ENCODE measurements around the gene FUT7. TPM values are rescaled to one million over a fixed set of nuclear protein-coding genes. Genes with fewer than 3 reads are reported as not detected.

FUT7 gene
- total RNA-seq, 3 donors from 2014 or later (not counting 1 experiment from before 2014, with no cell fraction given): 0.99 to 5.1 (median 3.9) TPM

GRCh38 chr9:137026384-137026783 lies 5.5 kb downstream of the FUT7 start:
- intact Hi-C loops (cut with micrococcal nuclease): no loop called here
- Mint-ChIP-seq H3K27ac (peak overlapping the region in 1 of 2 donors; percentile 72), H3K9me3 (no peaks in the 10 kb centered on the region), H3K4me1 (peaks cover 22 to 58% of the 10 kb centered on the region in 2 donors), H3K27me3 (ENCODE audit: low read depth in 2 of 2) (no peaks in the 10 kb centered on the region), H3K4me3 (peak overlapping the region; percentile 90), H3K36me3 (no peaks in the 10 kb centered on the region)
- Histone ChIP-seq H3K4me1 (ENCODE audit: control insufficient read depth, insufficient read depth, low read length) (peaks cover 69% of the 10 kb centered on the region), H3K9me3 (ENCODE audit: control insufficient read depth, insufficient read depth, low read length) (no peaks in the 10 kb centered on the region), H3K36me3 (ENCODE audit: control insufficient read depth, insufficient read depth, low read length) (peaks cover 4% of the 10 kb centered on the region), H3K27me3 (ENCODE audit: control insufficient read depth, insufficient read depth, low read length) (no peaks in the 10 kb centered on the region), H3K27ac (ENCODE audit: low read length) (no peak overlapping the region), H3K4me3 (ENCODE audit: low read length) (no peak overlapping the region)
- TF ChIP-seq CTCF (IDR thresholded peaks at IDR 0.05): no peak
- ATAC-seq (no peak), DNase-seq (no peak)
- 82% methylated on average over 2 of the region's 2 CpGs for WGBS (ENCODE audit: insufficient coverage)

GRCh38 chr9:137025517-137025966 lies 6.3 kb downstream of the FUT7 start:
- Histone ChIP-seq H3K9me3 (ENCODE audit: control insufficient read depth, insufficient read depth, low read length) (no peaks in the 10 kb centered on the region), H3K27me3 (ENCODE audit: control insufficient read depth, insufficient read depth, low read length) (no peaks in the 10 kb centered on the region), H3K27ac (ENCODE audit: low read length) (no peak overlapping the region), H3K4me3 (ENCODE audit: low read length) (no peak overlapping the region), H3K36me3 (ENCODE audit: control insufficient read depth, insufficient read depth, low read length) (peaks cover 10% of the 10 kb centered on the region), H3K4me1 (ENCODE audit: control insufficient read depth, insufficient read depth, low read length) (peaks cover 61% of the 10 kb centered on the region)
- intact Hi-C loops (cut with micrococcal nuclease): no loop called here
- TF ChIP-seq CTCF (IDR thresholded peaks at IDR 0.05): no peak
- H3K36me3 Mint-ChIP-seq: no peaks in the 10 kb centered on the region
- no peaks in the 10 kb centered on the region for H3K27me3 Mint-ChIP-seq (ENCODE audit: low read depth in 2 of 2)
- H3K27ac Mint-ChIP-seq: no peak overlapping the region
- peaks cover 17 to 52% of the 10 kb centered on the region in 2 donors for H3K4me1 Mint-ChIP-seq
- 71% methylated on average over 21 of the region's 21 CpGs for WGBS (ENCODE audit: insufficient coverage)
- no peaks in the 10 kb centered on the region for H3K9me3 Mint-ChIP-seq
- H3K4me3 Mint-ChIP-seq: no peak overlapping the region
- DNase-seq (peak in 1 of 2 donors; percentile 40), ATAC-seq (no peak)

- Mint-ChIP-seq H3K36me3 (no peaks in the 10 kb centered on the region), H3K4me1 (peaks cover 9 to 33% of the 10 kb centered on the region in 2 donors), H3K27ac (peak overlapping the region in 1 of 2 donors; percentile 29), H3K9me3 (no peaks in the 10 kb centered on the region), H3K27me3 (ENCODE audit: low read depth in 2 of 2) (no peaks in the 10 kb centered on the region), H3K4me3 (no peak overlapping the region)
- H3K27ac ChIP-seq (ENCODE audit: low read length): no peak overlapping the region
- TF ChIP-seq CTCF (IDR thresholded peaks at IDR 0.05): no peak
- H3K4me3 ChIP-seq (ENCODE audit: low read length): no peak overlapping the region
- no peak for DNase-seq
- H3K27me3 ChIP-seq (ENCODE audit: control insufficient read depth, insufficient read depth, low read length): no peaks in the 10 kb centered on the region
- peaks cover 42% of the 10 kb centered on the region for H3K4me1 ChIP-seq (ENCODE audit: control insufficient read depth, insufficient read depth, low read length)
- intact Hi-C loops (cut with micrococcal nuclease): no loop called here
- 93% methylated on average over 15 of the region's 15 CpGs for WGBS (ENCODE audit: insufficient coverage)
- ATAC-seq: no peak
- no peaks in the 10 kb centered on the region for H3K9me3 ChIP-seq (ENCODE audit: control insufficient read depth, insufficient read depth, low read length)
- H3K36me3 ChIP-seq (ENCODE audit: control insufficient read depth, insufficient read depth, low read length): peaks cover 24% of the 10 kb centered on the region
These were observed 8.3 kb downstream of the FUT7 start for GRCh38 chr9:137023583-137023991.

GRCh38 chr9:137023157-137023556 lies 8.7 kb downstream of the FUT7 start:
- H3K9me3 Mint-ChIP-seq: no peaks in the 10 kb centered on the region
- intact Hi-C loops (cut with micrococcal nuclease): no loop called here
- H3K9me3 ChIP-seq (ENCODE audit: control insufficient read depth, insufficient read depth, low read length): no peaks in the 10 kb centered on the region
- WGBS (ENCODE audit: insufficient coverage): 95% methylated on average over 7 of the region's 7 CpGs
- no peaks in the 10 kb centered on the region for H3K27me3 Mint-ChIP-seq (ENCODE audit: low read depth in 2 of 2)
- no peak overlapping the region for H3K27ac ChIP-seq (ENCODE audit: low read length)
- no peaks in the 10 kb centered on the region for H3K27me3 ChIP-seq (ENCODE audit: control insufficient read depth, insufficient read depth, low read length)
- H3K36me3 ChIP-seq (ENCODE audit: control insufficient read depth, insufficient read depth, low read length): peaks cover 24% of the 10 kb centered on the region
- H3K4me1 Mint-ChIP-seq: peaks cover 9 to 31% of the 10 kb centered on the region in 2 donors
- no peaks in the 10 kb centered on the region for H3K36me3 Mint-ChIP-seq
- H3K4me3 ChIP-seq (ENCODE audit: low read length): no peak overlapping the region
- H3K4me3 Mint-ChIP-seq: no peak overlapping the region
- H3K4me1 ChIP-seq (ENCODE audit: control insufficient read depth, insufficient read depth, low read length): peaks cover 40% of the 10 kb centered on the region
- ATAC-seq (no peak), DNase-seq (no peak)
- H3K27ac Mint-ChIP-seq: no peak overlapping the region
- TF ChIP-seq CTCF (IDR thresholded peaks at IDR 0.05): no peak

All from natural killer cell (primary cell).